GM10266 (cell line): ENCODE results near the gene CDK2.

ENCODE experiments used
- DNase-seq: peaks from one replicate; pipeline ENCODE4 v3.0.0; 2012; ENCODE audit errors: extremely low spot score
- CTCF ChIP-seq: IDR thresholded peaks from 2 replicates; pipeline ENCODE4 v1.5.1; 2012; ENCODE audit warnings: mild to moderate bottlenecking, low read depth; ENCODE audit not compliant: control insufficient read depth, insufficient read depth; ENCODE audit errors: missing control alignments

Gene CDK2

GRCh38 chr12:55927588-55928502, 38.8 kb upstream of the CDK2 start, which contains the start of gene PYM1:
Gene PYM1 (minus strand): TSS chr12:55927894. CDS start chr12:55927761, 133 bp downstream.
- no peak for TF ChIP-seq CTCF

GRCh38 chr12:55929306-55929791, 37.3 kb upstream of the CDK2 start:
- no peak for TF ChIP-seq CTCF
- DNase-seq, result peak; percentile 89

More at GRCh38 chr12:55927588-55928502, 38.8 kb upstream of the CDK2 start, which contains the start of gene PYM1:
- DNase-seq, result peak; percentile 83

GRCh38 chr12:55930771-55931316, 35.8 kb upstream of the CDK2 start, which contains the start of gene DGKA:
Gene DGKA (plus strand): TSS chr12:55931162. CDS start chr12:55936504, 5,342 bp downstream.
- peak; percentile 85 for DNase-seq

GRCh38 chr12:55931317-55931779, 35.3 kb upstream of the CDK2 start:
- no peak for TF ChIP-seq CTCF
- DNase-seq, result no peak

More at GRCh38 chr12:55930771-55931316, 35.8 kb upstream of the CDK2 start, which contains the start of gene DGKA:
- TF ChIP-seq CTCF, result peak; percentile 56

GRCh38 chr12:55931780-55932550, 34.7 kb upstream of the CDK2 start:
- peak; percentile 69 for DNase-seq
- no peak for TF ChIP-seq CTCF

GRCh38 chr12:55932551-55932910, 34.1 kb upstream of the CDK2 start:
- DNase-seq, result peak; percentile 48
- no peak for TF ChIP-seq CTCF
